HepG2 (cell line): Measurements from ENCODE around the gene INTS12. TPM values are rescaled to one million over a fixed set of nuclear protein-coding genes. Genes with fewer than 3 reads are reported as not detected.
"Not testable (repeated sequence)": the region's sequence is repeated elsewhere in the genome, so short reads cannot be mapped to it uniquely, and the experiment has no call there.

ENCODE experiments used
- ATAC-seq: fragments of 200-7000 bp; cut with Tn5 transposase; 3 replicates; pipeline ENCODE4 v1.9.1; 2020; ENCODE audit warnings: mild to moderate bottlenecking, moderate library complexity
- BruUV-seq: library from RNA; stranded (reverse); fragments of 400-500 nt; replicated peaks from 2 replicates; lab custom pipeline; 2021; lab: Mats Ljungman, UMichigan
- CTCF ChIA-PET: fragments of 300-600 bp; formaldehyde crosslinking; extraction: SDS; loops from one replicate; lab custom pipeline; 2021; ENCODE audit warnings: low total read pairs, inconsistent platforms, low intra/inter-chr PET ratio; lab: Yijun Ruan, JAX
- POLR2A ChIA-PET: fragments of 350-600 bp; sonication (Branson Sonifier 250); formaldehyde crosslinking; loops from one replicate; lab custom pipeline; 2020; ENCODE audit warnings: antibody characterized with exemption, inconsistent platforms; lab: Yijun Ruan, JAX
- DNase-seq: peaks from one replicate; pipeline ENCODE4 v3.0.0-alpha.2; 2015; ENCODE audit warnings: low spot score
- FAIRE-seq: peaks from 3 replicates; lab custom pipeline; 2011; peaks lifted over from hg19 to GRCh38; lab: Jason Lieb, UNC
- H2AFZ ChIP-seq: one replicate; pipeline ENCODE4 v1.6.1; 2011; ENCODE audit warnings: low read length, inconsistent platforms
- H3K27ac ChIP-seq: fragments of 300-600 bp; 3 replicates; pipeline ENCODE4 v1.8.0; 2011; ENCODE audit warnings: mixed run types, mild to moderate bottlenecking, mixed read lengths, low read length, inconsistent platforms; ENCODE audit not compliant: insufficient read depth; ENCODE audit errors: extremely low read length
- H3K27me3 ChIP-seq, 2 experiments: fragments of 200-600 bp in 1 of 2; 2 replicates in 1 of 2; 3 replicates in 1 of 2; pipeline versions ENCODE4 v1.6.0 to v1.8.0; 2011; ENCODE audit warnings: low read length in 2 of 2, mild to moderate bottlenecking in 2 of 2, moderate library complexity in 2 of 2, inconsistent platforms in 1 of 2; ENCODE audit not compliant: insufficient read depth in 2 of 2, control insufficient read depth in 1 of 2
- H3K36me3 ChIP-seq, 2 experiments: fragments of 200-600 bp in 1 of 2; replicated peaks in 1 of 2; 2 replicates in 1 of 2; 3 replicates in 1 of 2; pipeline versions ENCODE4 v1.5.1 to v1.8.0; 2011; ENCODE audit warnings: low read length in 2 of 2, inconsistent platforms in 1 of 2; ENCODE audit not compliant: insufficient read depth in 2 of 2, control insufficient read depth in 1 of 2
- H3K4me1 ChIP-seq: 2 replicates; pipeline ENCODE4 v1.5.1; 2012; ENCODE audit warnings: low read length, inconsistent platforms; ENCODE audit not compliant: insufficient read depth
- H3K4me2 ChIP-seq: 2 replicates; pipeline ENCODE4 v1.6.0; 2011; ENCODE audit warnings: low read depth, low read length, inconsistent platforms
- H3K4me3 ChIP-seq, 3 experiments: fragments of 200-600 bp in 1 of 3; sonication (generic), shearing (Covaris generic) in 1 of 3; replicated peaks in 1 of 3; 2 replicates each; pipeline ENCODE4 v1.5.1; 2011 to 2016; ENCODE audit warnings: low read length in 3 of 3, inconsistent platforms in 2 of 3, low read depth in 2 of 3, mild to moderate bottlenecking in 2 of 3, control low read depth in 1 of 3, mixed read lengths in 1 of 3; ENCODE audit not compliant: insufficient read depth in 1 of 3
- H3K79me2 ChIP-seq: one replicate; pipeline ENCODE4 v1.6.1; 2011; ENCODE audit warnings: low read length, inconsistent platforms; ENCODE audit not compliant: insufficient read depth
- H3K9ac ChIP-seq: 2 replicates; pipeline ENCODE4 v1.6.0; 2011; ENCODE audit warnings: mild to moderate bottlenecking, low read depth, low read length, inconsistent platforms; ENCODE audit not compliant: insufficient read depth
- H3K9me3 ChIP-seq: 2 replicates; pipeline ENCODE4 v1.5.1; 2012; ENCODE audit warnings: mild to moderate bottlenecking, low read length
- H4K20me1 ChIP-seq: 2 replicates; pipeline ENCODE4 v1.6.0; 2011; ENCODE audit warnings: inconsistent platforms, mild to moderate bottlenecking, low read length, moderate library complexity; ENCODE audit not compliant: insufficient read depth
- CREBL2 ChIP-seq: sonication (generic); formaldehyde crosslinking; IDR thresholded peaks from 2 replicates; pipeline ENCODE4 v1.8.1; 2023; ENCODE audit warnings: missing genetic modification reagents, mild to moderate bottlenecking, borderline replicate concordance
- DDIT3 ChIP-seq: sonication (generic); formaldehyde crosslinking; IDR thresholded peaks from 2 replicates; pipeline ENCODE4 v1.4.0; 2020; ENCODE audit warnings: mild to moderate bottlenecking, missing genetic modification reagents
- HNRNPH1 ChIP-seq: fragments of 200-400 bp; formaldehyde crosslinking; optimal IDR thresholded peaks from 2 replicates; pipeline ENCODE3; 2017; ENCODE audit warnings: mild to moderate bottlenecking, low read depth, low read length
- HOXA5 ChIP-seq: sonication (generic); formaldehyde crosslinking; IDR thresholded peaks from 2 replicates; pipeline ENCODE4 v1.4.0; 2020; ENCODE audit warnings: missing genetic modification reagents
- IRX3 ChIP-seq: sonication (generic); formaldehyde crosslinking; IDR thresholded peaks from 2 replicates; pipeline ENCODE4 v1.8.1; 2023; ENCODE audit warnings: mild to moderate bottlenecking, low read depth, missing genetic modification reagents, borderline replicate concordance
- MTF1 ChIP-seq: sonication (generic); formaldehyde crosslinking; IDR thresholded peaks from 2 replicates; pipeline ENCODE4 v1.5.0; 2020; ENCODE audit warnings: missing genetic modification reagents
- SIX1 ChIP-seq: sonication (generic); formaldehyde crosslinking; IDR thresholded peaks from 2 replicates; pipeline ENCODE4 v1.4.0; 2020; ENCODE audit warnings: missing genetic modification reagents, borderline replicate concordance
- SMAD9 ChIP-seq: sonication (generic); formaldehyde crosslinking; IDR thresholded peaks from 2 replicates; pipeline ENCODE4 v1.5.1; 2020; ENCODE audit warnings: mild to moderate bottlenecking, missing genetic modification reagents
- THAP8 ChIP-seq: sonication (generic); formaldehyde crosslinking; IDR thresholded peaks from 2 replicates; pipeline ENCODE4 v1.5.1; 2020; ENCODE audit warnings: missing genetic modification reagents, mild to moderate bottlenecking, borderline replicate concordance
- ZNF225 ChIP-seq: sonication (generic); formaldehyde crosslinking; IDR thresholded peaks from 2 replicates; pipeline ENCODE4 v1.4.0; 2020; ENCODE audit warnings: mild to moderate bottlenecking, missing genetic modification reagents
- ZNF350 ChIP-seq: sonication (generic); formaldehyde crosslinking; IDR thresholded peaks from 2 replicates; pipeline ENCODE4 v1.4.0; 2020; ENCODE audit warnings: mild to moderate bottlenecking, low read depth, missing genetic modification reagents, borderline replicate concordance
- ZNF704 ChIP-seq: sonication (generic); formaldehyde crosslinking; IDR thresholded peaks from 2 replicates; pipeline ENCODE4 v1.8.1; 2023; ENCODE audit warnings: mild to moderate bottlenecking, inconsistent platforms, moderate library complexity, missing genetic modification reagents, borderline replicate concordance
- ZNF75D ChIP-seq: sonication (generic); formaldehyde crosslinking; IDR thresholded peaks from 2 replicates; pipeline ENCODE4 v1.8.1; 2023; ENCODE audit warnings: missing genetic modification reagents, mild to moderate bottlenecking, borderline replicate concordance
- ZNF800 ChIP-seq: sonication (generic); formaldehyde crosslinking; IDR thresholded peaks from 2 replicates; pipeline ENCODE4 v1.4.0; 2020; ENCODE audit warnings: missing genetic modification reagents
- WGBS: methylation state at CpG from one replicate; pipeline ENCODE4 v1.1.6; 2017; ENCODE audit warnings: low lambda C conversion rate; 5-methylcytosine and 5-hydroxymethylcytosine counted together
- in situ Hi-C: cut with HindIII; loops from 2 replicates; pipeline ENCODE4 v1.10.0; 2017; ENCODE audit warnings: low pct_unique_long_range_greater_than_20kb; ENCODE audit not compliant: extremely low pct_ligation_motif_present
- intact Hi-C: fragments of 100-400 bp; cut with micrococcal nuclease; formaldehyde crosslinking; loops from one replicate; pipeline ENCODE4 v1.10.0; 2022; ENCODE audit not compliant: unreplicated experiment
- polyA plus RNA-seq, 8 experiments: library from polyadenylated mRNA; depleted of rRNA in 3 of 8; stranded (reverse) in 7 of 8; unstranded in 1 of 8; fragments of >200 nt; fragmentation: Illumina TruSeq in 4 of 8; extraction: Trizol in 4 of 8; gene quantifications; 2 replicates each; pipeline versions ENCODE4 v1.2.1 to v1.2.3, GENCODE V29; 2011 to 2016; ENCODE audit warnings: low read depth in 4 of 8, missing spikeins in 1 of 8, mixed read lengths in 1 of 8; ENCODE audit not compliant: insufficient read depth in 1 of 8
- total RNA-seq, 5 experiments: library from RNA; depleted of rRNA; stranded (reverse); fragments of >200 nt; fragmentation: Illumina TruSeq; extraction: Trizol; gene quantifications; 2 replicates each; pipeline ENCODE4 v1.2.3, GENCODE V29; 2016; ENCODE audit warnings: low read depth in 1 of 5

INTS12 gene
- total and polyA plus RNA-seq, 2 of the 13 experiments (the other 11 are each of a cell fraction or from before 2014, with no cell fraction given): 20.2 to 21.1 TPM

GRCh38 chr4:105698607-105699006 is 9.9 kb downstream of the INTS12 start:
- TF ChIP-seq ZNF75D (CRISPR knock-in tag): no peak
- no peak for TF ChIP-seq HNRNPH1
- TF ChIP-seq ZNF800 (CRISPR knock-in tag): no peak
- TF ChIP-seq SIX1: no peak
- no peak for TF ChIP-seq MTF1 (CRISPR knock-in tag)
- no peak for TF ChIP-seq THAP8
- TF ChIP-seq CREBL2: no peak
- no peak for TF ChIP-seq DDIT3 (CRISPR knock-in tag)
- TF ChIP-seq ZNF225 (CRISPR knock-in tag): no peak
- no peak for TF ChIP-seq HOXA5
- no peak for TF ChIP-seq SMAD9 (CRISPR knock-in tag)
- TF ChIP-seq ZNF350 (CRISPR knock-in tag): no peak
- TF ChIP-seq IRX3: no peak
- TF ChIP-seq ZNF704 (CRISPR knock-in tag): no peak
- TF ChIP-seq, all 625 proteins: peak for 0
- WGBS: 96% methylated on average over 2 of the region's 2 CpGs
- ATAC-seq: no peak
- no peak overlapping the region for H2AFZ ChIP-seq
- no peaks in the 10 kb centered on the region; a peak in 1 of 5 replicates for H3K27me3 ChIP-seq
- no peaks in the 10 kb centered on the region for H3K4me1 ChIP-seq
- H3K4me2 ChIP-seq: no peak overlapping the region
- H3K27ac ChIP-seq: no peak overlapping the region
- POLR2A ChIA-PET: no interaction called here
- no peak for DNase-seq
- H3K36me3 ChIP-seq: peaks cover 3 to 15% of the 10 kb centered on the region in 2 experiments; a peak in 4 of 5 replicates
- H3K9me3 ChIP-seq: no peaks in the 10 kb centered on the region
- in situ Hi-C loops (no loop called here), intact Hi-C loops (no loop called here)
- H4K20me1 ChIP-seq: no peaks in the 10 kb centered on the region
- H3K4me3 ChIP-seq: no peak overlapping the region
- CTCF ChIA-PET: no interaction called here
- H3K9ac ChIP-seq: no peak overlapping the region
- H3K79me2 ChIP-seq: peaks cover 3% of the 10 kb centered on the region
- FAIRE-seq: no peak
- BruUV-seq: no TSS peak

- in situ Hi-C loops, CTCF ChIA-PET, intact Hi-C loops, DNase-seq, H3K27me3 ChIP-seq, H3K9me3 ChIP-seq, H4K20me1 ChIP-seq, BruUV-seq, FAIRE-seq, H3K9ac ChIP-seq, H2AFZ ChIP-seq, H3K4me1 ChIP-seq, H3K4me3 ChIP-seq, H3K27ac ChIP-seq, H3K4me2 ChIP-seq, H3K79me2 ChIP-seq, POLR2A ChIA-PET, ATAC-seq: not testable (repeated sequence)
- peaks cover 6 to 32% of the 10 kb centered on the region in 2 experiments; a peak in 4 of 5 replicates for H3K36me3 ChIP-seq
- WGBS: 92% methylated on average over 8 of the region's 8 CpGs
These were observed 12.7 kb downstream of the INTS12 start for GRCh38 chr4:105695832-105696231.
